HCT116 (cell line): Measurements from ENCODE around the gene SSH2. TPM values are rescaled to one million over a fixed set of nuclear protein-coding genes. Genes with fewer than 3 reads are reported as not detected.

ENCODE experiments used
- ATAC-seq: fragments of 200-7000 bp; cut with Tn5 transposase; 2 replicates; pipeline ENCODE4 v1.9.1; 2020; ENCODE audit warnings: mild to moderate bottlenecking, moderate library complexity
- BruUV-seq: library from RNA; stranded (reverse); fragments of 400-500 nt; replicated peaks from 2 replicates; lab custom pipeline; 2021; lab: Mats Ljungman, UMichigan
- CTCF ChIA-PET: fragments of 300-600 bp; sonication (Branson Sonifier 250); formaldehyde crosslinking; loops from one replicate; lab custom pipeline; 2021; ENCODE audit warnings: antibody characterized with exemption; lab: Charles Lee
- POLR2A ChIA-PET: fragments of 300-600, 350-600 bp; sonication (Branson Sonifier 250); formaldehyde crosslinking; loops from one replicate; lab custom pipeline; 2021; ENCODE audit warnings: antibody characterized with exemption; lab: Charles Lee
- RAD21 ChIA-PET, 2 experiments: fragments of 300-600 bp; sonication (Branson Sonifier 250); formaldehyde crosslinking; loops; one replicate each; lab custom pipeline; 2023; ENCODE audit warnings: low total read pairs in 2 of 2; ENCODE audit not compliant: uncharacterized antibody in 2 of 2, unreplicated experiment in 2 of 2, low non-redundant PET in 1 of 2; lab: Charles Lee
- DNase-seq: peaks from one replicate; pipeline ENCODE4 v3.0.0-alpha.2; 2010; ENCODE audit warnings: low read depth, low spot score
- H2AFZ ChIP-seq: fragments of 200-600 bp; shearing (Covaris generic), sonication (generic); 2 replicates; pipeline ENCODE4 v1.6.1; 2017; ENCODE audit warnings: low read depth, mixed run types, mixed read lengths, antibody characterized with exemption, low read length; ENCODE audit not compliant: poor library complexity, severe bottlenecking
- H3K27ac ChIP-seq: 2 replicates; pipeline ENCODE4 v1.5.1; 2012; ENCODE audit warnings: low read depth, low read length
- H3K27me3 ChIP-seq: fragments of 200-600 bp; sonication (generic); 2 replicates; pipeline ENCODE4 v1.6.1; 2016; ENCODE audit warnings: mixed run types, low read length, mixed read lengths; ENCODE audit not compliant: insufficient read depth
- H3K36me3 ChIP-seq, 2 experiments: fragments of 200-500 bp in 1 of 2; fragments of 200-600 bp in 1 of 2; sonication (Bioruptor generic) in 1 of 2; sonication (generic) in 1 of 2; 2 replicates each; pipeline versions ENCODE4 v1.5.1 to v1.6.1; 2014 to 2016; ENCODE audit warnings: low read length in 2 of 2, inconsistent platforms in 1 of 2, mixed read lengths in 1 of 2, mixed run types in 1 of 2; ENCODE audit not compliant: insufficient read depth in 2 of 2, control insufficient read depth in 1 of 2
- H3K4me1 ChIP-seq, 2 experiments: fragments of 200-600 bp in 1 of 2; sonication (generic) in 1 of 2; 2 replicates each; pipeline versions ENCODE4 v1.5.1 to v1.6.1; 2012 to 2017; ENCODE audit warnings: low read length in 2 of 2, inconsistent platforms in 1 of 2, mild to moderate bottlenecking in 1 of 2, mixed read lengths in 1 of 2, mixed run types in 1 of 2, moderate library complexity in 1 of 2; ENCODE audit not compliant: insufficient read depth in 2 of 2, control insufficient read depth in 1 of 2
- H3K4me2 ChIP-seq: fragments of 200-600 bp; sonication (generic); 2 replicates; pipeline ENCODE4 v1.6.1; 2017; ENCODE audit warnings: mixed run types, low read length, mixed read lengths
- H3K4me3 ChIP-seq, 2 experiments: fragments of 200-600 bp in 1 of 2; sonication (generic) in 1 of 2; replicated peaks in 1 of 2; 2 replicates each; pipeline ENCODE4 v1.5.1; 2011 to 2016; ENCODE audit warnings: low read length in 2 of 2, control low read depth in 1 of 2, low read depth in 1 of 2, mild to moderate bottlenecking in 1 of 2, mixed read lengths in 1 of 2, mixed run types in 1 of 2
- H3K79me2 ChIP-seq: fragments of 200-600 bp; sonication (generic); 2 replicates; pipeline ENCODE4 v1.6.1; 2017; ENCODE audit warnings: mild to moderate bottlenecking, mixed run types, low read length, moderate library complexity, mixed read lengths; ENCODE audit not compliant: insufficient read depth
- H3K9ac ChIP-seq: fragments of 200-600 bp; sonication (generic); 2 replicates; pipeline ENCODE4 v1.6.1; 2016; ENCODE audit warnings: low read length, mixed read lengths
- H3K9me2 ChIP-seq: fragments of 200-600 bp; sonication (generic), shearing (Covaris generic); 2 replicates; pipeline ENCODE4 v1.6.1; 2017; ENCODE audit warnings: mixed run types, mild to moderate bottlenecking, moderate library complexity; ENCODE audit not compliant: insufficient read depth
- H3K9me3 ChIP-seq, 2 experiments: fragments of 200-500 bp in 1 of 2; fragments of 200-600 bp in 1 of 2; sonication (Bioruptor generic) in 1 of 2; sonication (generic) in 1 of 2; 2 replicates each; pipeline ENCODE4 v1.6.1; 2014 to 2017; ENCODE audit warnings: low read length in 2 of 2, mixed read lengths in 2 of 2, inconsistent platforms in 1 of 2, low read depth in 1 of 2, mild to moderate bottlenecking in 1 of 2, mixed run types in 1 of 2, moderate library complexity in 1 of 2; ENCODE audit not compliant: control insufficient read depth in 1 of 2, insufficient read depth in 1 of 2
- H4K20me1 ChIP-seq: fragments of 200-600 bp; sonication (generic), shearing (Covaris generic); 2 replicates; pipeline ENCODE4 v1.6.1; 2017; ENCODE audit warnings: mixed run types, mild to moderate bottlenecking, moderate library complexity; ENCODE audit not compliant: insufficient read depth
- CEBPB ChIP-seq: IDR thresholded peaks from 2 replicates; pipeline ENCODE4 v1.6.1; 2012; ENCODE audit warnings: low read depth
- EZH2 ChIP-seq: fragments of 200-600 bp; sonication (generic); IDR thresholded peaks from 2 replicates; pipeline ENCODE4 v1.6.1; 2017; ENCODE audit warnings: antibody characterized with exemption, mixed run types
- JUND ChIP-seq: IDR thresholded peaks from 2 replicates; pipeline ENCODE4 v1.6.1; 2012
- POLR2AphosphoS5 ChIP-seq: IDR thresholded peaks from 2 replicates; pipeline ENCODE4 v1.6.1; 2011; ENCODE audit warnings: mild to moderate bottlenecking, low read depth, low read length, moderate library complexity
- REST ChIP-seq: IDR thresholded peaks from 2 replicates; pipeline ENCODE4 v1.6.1; 2012; ENCODE audit warnings: low read depth
- ZBTB33 ChIP-seq: IDR thresholded peaks from 2 replicates; pipeline ENCODE4 v1.6.1; 2011; ENCODE audit warnings: mild to moderate bottlenecking, low read length, moderate library complexity; ENCODE audit not compliant: insufficient replicate concordance; ENCODE audit errors: extremely low read depth
- ZFX ChIP-seq: fragments of 450-650 bp; IDR thresholded peaks from 2 replicates; pipeline ENCODE4 v1.6.1; 2017
- intact Hi-C: fragments of 100-400 bp; cut with micrococcal nuclease; formaldehyde crosslinking; loops from 2 replicates; pipeline ENCODE4 v1.10.0; 2022
- total RNA-seq: library from RNA; stranded (reverse); gene quantifications from one replicate; pipeline ENCODE4 v1.2.1, GENCODE V29; 2021; ENCODE audit not compliant: unreplicated experiment
- TF ChIP-seq, protein P1 (sequence below): IDR thresholded peaks from 2 replicates; pipeline ENCODE4 v1.6.1; 2012
- TF ChIP-seq, protein P2 (sequence below): IDR thresholded peaks from 2 replicates; pipeline ENCODE4 v1.6.1; 2012
- TF ChIP-seq, protein P3 (sequence below), 3 experiments: fragments of 200-600 bp in 1 of 3; sonication (generic) in 1 of 3; IDR thresholded peaks in 2 of 3; conservative IDR thresholded peaks in 1 of 3; 2 replicates each; pipeline ENCODE4 v1.5.1; 2012 to 2017; ENCODE audit warnings: low read depth in 2 of 3, low read length in 2 of 3, antibody characterized with exemption in 1 of 3, borderline replicate concordance in 1 of 3, control low read depth in 1 of 3, mild to moderate bottlenecking in 1 of 3, mixed read lengths in 1 of 3, mixed run types in 1 of 3, moderate library complexity in 1 of 3; ENCODE audit not compliant: insufficient read depth in 1 of 3

The SSH2 gene
- total RNA-seq, 1 experiment from 2014 or later: 17.0 TPM

- Histone ChIP-seq H3K4me2 (no peak overlapping the region), H3K27me3 (no peaks in the 10 kb centered on the region), H3K9ac (no peak overlapping the region), H2AFZ (no peak overlapping the region), H4K20me1 (no peaks in the 10 kb centered on the region), H3K9me3 (no peaks in the 10 kb centered on the region), H3K36me3 (no peaks in the 10 kb centered on the region)
- no TSS peak for BruUV-seq
- ATAC-seq: no peak
- POLR2A ChIA-PET: no interaction called here
- no peak for DNase-seq
- RAD21 ChIA-PET: interaction anchor here in 1 of 2 experiments (0.7 kb wide), 1 partner anchor 52 kb away, joined by 4 read pairs; no protein-coding TSS in a partner anchor
- TF ChIP-seq REST (no peak), JUND (no peak), ZBTB33 (no peak), POLR2AphosphoS5 (no peak), ZFX (no peak), CEBPB (no peak), EZH2 (no peak)
- TF ChIP-seq, protein P1, sequence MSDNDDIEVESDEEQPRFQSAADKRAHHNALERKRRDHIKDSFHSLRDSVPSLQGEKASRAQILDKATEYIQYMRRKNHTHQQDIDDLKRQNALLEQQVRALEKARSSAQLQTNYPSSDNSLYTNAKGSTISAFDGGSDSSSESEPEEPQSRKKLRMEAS: no peak
- TF ChIP-seq, protein P2, sequence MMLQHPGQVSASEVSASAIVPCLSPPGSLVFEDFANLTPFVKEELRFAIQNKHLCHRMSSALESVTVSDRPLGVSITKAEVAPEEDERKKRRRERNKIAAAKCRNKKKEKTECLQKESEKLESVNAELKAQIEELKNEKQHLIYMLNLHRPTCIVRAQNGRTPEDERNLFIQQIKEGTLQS: no peak
- TF ChIP-seq, protein P3, sequence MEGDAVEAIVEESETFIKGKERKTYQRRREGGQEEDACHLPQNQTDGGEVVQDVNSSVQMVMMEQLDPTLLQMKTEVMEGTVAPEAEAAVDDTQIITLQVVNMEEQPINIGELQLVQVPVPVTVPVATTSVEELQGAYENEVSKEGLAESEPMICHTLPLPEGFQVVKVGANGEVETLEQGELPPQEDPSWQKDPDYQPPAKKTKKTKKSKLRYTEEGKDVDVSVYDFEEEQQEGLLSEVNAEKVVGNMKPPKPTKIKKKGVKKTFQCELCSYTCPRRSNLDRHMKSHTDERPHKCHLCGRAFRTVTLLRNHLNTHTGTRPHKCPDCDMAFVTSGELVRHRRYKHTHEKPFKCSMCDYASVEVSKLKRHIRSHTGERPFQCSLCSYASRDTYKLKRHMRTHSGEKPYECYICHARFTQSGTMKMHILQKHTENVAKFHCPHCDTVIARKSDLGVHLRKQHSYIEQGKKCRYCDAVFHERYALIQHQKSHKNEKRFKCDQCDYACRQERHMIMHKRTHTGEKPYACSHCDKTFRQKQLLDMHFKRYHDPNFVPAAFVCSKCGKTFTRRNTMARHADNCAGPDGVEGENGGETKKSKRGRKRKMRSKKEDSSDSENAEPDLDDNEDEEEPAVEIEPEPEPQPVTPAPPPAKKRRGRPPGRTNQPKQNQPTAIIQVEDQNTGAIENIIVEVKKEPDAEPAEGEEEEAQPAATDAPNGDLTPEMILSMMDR (IDR thresholded peaks at IDR 0.05 in 2 of 3, conservative IDR thresholded peaks at IDR 0.05 in 1 of 3; ENCODE audit: borderline replicate concordance in 1 of 3, insufficient read depth in 1 of 3, low read depth in 2 of 3, low read length in 2 of 3): no peak
- TF ChIP-seq, all 23 proteins: peak for 0
- Histone ChIP-seq H3K4me3 (no peak overlapping the region), H3K9me2 (no peaks in the 10 kb centered on the region), H3K27ac (no peak overlapping the region), H3K4me1 (peaks cover 11 to 27% of the 10 kb centered on the region in 2 experiments), H3K79me2 (no peaks in the 10 kb centered on the region)
- CTCF ChIA-PET: no interaction called here
- intact Hi-C loops: no loop called here
Observed at GRCh38 chr17:29613352-29613837, 316.6 kb downstream of the SSH2 start.
